Vagina (tissue), 2 donors: ENCODE measurements around the gene PTPRD.

Experiments
- CTCF ChIP-seq, 3 experiments: fragments of 450-650 bp in 2 of 3; fragments of 200-600 bp in 1 of 3; sonication (generic) in 1 of 3; IDR thresholded peaks; one replicate each; pipeline ENCODE4 v1.5.1; 2017 to 2019; ENCODE audit warnings: antibody characterized with exemption in 3 of 3, mild to moderate bottlenecking in 2 of 3, moderate library complexity in 2 of 3
- POLR2A ChIP-seq, 2 donors: fragments of 450-650 bp; IDR thresholded peaks; one replicate each; pipeline ENCODE4 v1.6.1; 2017; ENCODE audit warnings: antibody characterized with exemption in 2 of 2, mild to moderate bottlenecking in 2 of 2, moderate library complexity in 2 of 2

- TF ChIP-seq CTCF (IDR thresholded peaks at IDR 0.05) (no peak), POLR2A (IDR thresholded peaks at IDR 0.05) (no peak)
Measured at GRCh38 chr9:10014889-10015288, 597.9 kb downstream of the PTPRD start.
